ENCODE data around the gene OOSP1. TPM values are rescaled to one million over a fixed set of nuclear protein-coding genes. Genes with fewer than 3 reads are reported as not detected.

The OOSP1 gene
- total RNA-seq, 1 experiment from 2014 or later: not detected

Other genes starting within 250 kb of the OOSP1 start
- not detected in 2 replicates for gene OR10V1, start 224.6 kb upstream of the OOSP1 start, total RNA-seq (2014; rRNA removed; shearing (Covaris generic))
- gene STX3, start 183.1 kb upstream of the OOSP1 start, total RNA-seq (2014; rRNA removed; shearing (Covaris generic)): 41.6 and 42.6 TPM in 2 replicates
- gene MRPL16, start 127.7 kb upstream of the OOSP1 start, total RNA-seq (2014; rRNA removed; shearing (Covaris generic)): 91.6 and 95.7 TPM in 2 replicates
- not detected in 2 replicates for gene CBLIF, start 92.9 kb upstream of the OOSP1 start, total RNA-seq (2014; rRNA removed; shearing (Covaris generic))
- 0.30 and 4.1 TPM in 2 replicates for gene TCN1, start 71.9 kb upstream of the OOSP1 start, total RNA-seq (2014; rRNA removed; shearing (Covaris generic))
- gene OOSP3, start 59.6 kb upstream of the OOSP1 start, total RNA-seq (2014; rRNA removed; shearing (Covaris generic)): 0.13 TPM in 1 of 2 replicates, not detected in the other
- not detected in 2 replicates for gene OOSP4A, start 25.6 kb downstream of the OOSP1 start, total RNA-seq (2014; rRNA removed; shearing (Covaris generic))
- 0.23 TPM in 1 of 2 replicates, not detected in the other for gene OOSP4B, start 78.7 kb downstream of the OOSP1 start, total RNA-seq (2014; rRNA removed; shearing (Covaris generic))
- not detected in 2 replicates for gene OOSP2, start 102.0 kb downstream of the OOSP1 start, total RNA-seq (2014; rRNA removed; shearing (Covaris generic))
- gene MS4A3, start 118.2 kb downstream of the OOSP1 start, total RNA-seq (2014; rRNA removed; shearing (Covaris generic)): not detected in 2 replicates
- gene MS4A2, start 150.2 kb downstream of the OOSP1 start, total RNA-seq (2014; rRNA removed; shearing (Covaris generic)): not detected in 2 replicates
- gene MS4A6A, start 244.7 kb downstream of the OOSP1 start, total RNA-seq (2014; rRNA removed; shearing (Covaris generic)): not detected in 2 replicates

Data from HT1080 (cell line).